BE2C (cell line): Measurements from ENCODE around the gene CPXM2.

Source experiments
- DNase-seq: peaks from one replicate; pipeline ENCODE4 v3.0.0-alpha.2; 2020
- H3K27me3 ChIP-seq: fragments of 250-450 bp; sonication (Bioruptor Pico); 2 replicates; pipeline ENCODE4 v1.5.1; 2020; ENCODE audit warnings: mild to moderate bottlenecking
- H3K36me3 ChIP-seq: fragments of 250-450 bp; sonication (Bioruptor Pico); 2 replicates; pipeline ENCODE4 v1.5.1; 2020; ENCODE audit warnings: mild to moderate bottlenecking
- H3K4me1 ChIP-seq: fragments of 250-450 bp; sonication (Bioruptor Pico); 2 replicates; pipeline ENCODE4 v1.5.1; 2020
- H3K4me3 ChIP-seq: 2 replicates; pipeline ENCODE4 v1.5.1; 2011; ENCODE audit warnings: low read depth, low read length
- H3K9me3 ChIP-seq: fragments of 250-450 bp; sonication (Bioruptor Pico); 2 replicates; pipeline ENCODE4 v1.5.1; 2020
- TF ChIP-seq, protein P1 (sequence below): IDR thresholded peaks from 2 replicates; pipeline ENCODE4 v1.5.1; 2012; ENCODE audit warnings: mild to moderate bottlenecking, low read depth, low read length

CPXM2 gene

DNA sequence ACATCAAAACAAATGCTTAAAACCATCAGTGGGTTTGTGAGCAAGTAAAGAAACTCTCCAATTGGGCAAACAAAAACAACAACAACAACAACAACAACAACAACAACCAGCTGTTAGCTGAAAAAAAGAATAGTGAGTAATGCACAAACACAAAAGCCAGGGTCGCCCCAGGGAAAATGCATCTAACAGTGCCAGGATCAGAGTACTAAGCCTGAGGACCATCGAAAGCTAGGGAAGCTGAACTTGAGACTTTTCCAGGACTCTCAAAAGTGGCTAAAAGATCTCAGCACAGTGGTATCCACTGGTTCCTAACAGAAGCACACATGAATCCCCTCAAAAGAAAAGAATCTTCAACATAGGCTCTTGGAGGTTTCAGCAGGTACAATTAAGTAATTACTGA is 83.3 kb downstream of the CPXM2 start:
- Histone ChIP-seq H3K27me3 (no peaks in the 10 kb centered on the region), H3K9me3 (no peaks in the 10 kb centered on the region), H3K4me3 (no peak overlapping the region), H3K4me1 (no peaks in the 10 kb centered on the region), H3K36me3 (no peaks in the 10 kb centered on the region)
- DNase-seq: no peak
- TF ChIP-seq, protein P1, sequence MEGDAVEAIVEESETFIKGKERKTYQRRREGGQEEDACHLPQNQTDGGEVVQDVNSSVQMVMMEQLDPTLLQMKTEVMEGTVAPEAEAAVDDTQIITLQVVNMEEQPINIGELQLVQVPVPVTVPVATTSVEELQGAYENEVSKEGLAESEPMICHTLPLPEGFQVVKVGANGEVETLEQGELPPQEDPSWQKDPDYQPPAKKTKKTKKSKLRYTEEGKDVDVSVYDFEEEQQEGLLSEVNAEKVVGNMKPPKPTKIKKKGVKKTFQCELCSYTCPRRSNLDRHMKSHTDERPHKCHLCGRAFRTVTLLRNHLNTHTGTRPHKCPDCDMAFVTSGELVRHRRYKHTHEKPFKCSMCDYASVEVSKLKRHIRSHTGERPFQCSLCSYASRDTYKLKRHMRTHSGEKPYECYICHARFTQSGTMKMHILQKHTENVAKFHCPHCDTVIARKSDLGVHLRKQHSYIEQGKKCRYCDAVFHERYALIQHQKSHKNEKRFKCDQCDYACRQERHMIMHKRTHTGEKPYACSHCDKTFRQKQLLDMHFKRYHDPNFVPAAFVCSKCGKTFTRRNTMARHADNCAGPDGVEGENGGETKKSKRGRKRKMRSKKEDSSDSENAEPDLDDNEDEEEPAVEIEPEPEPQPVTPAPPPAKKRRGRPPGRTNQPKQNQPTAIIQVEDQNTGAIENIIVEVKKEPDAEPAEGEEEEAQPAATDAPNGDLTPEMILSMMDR: no peak

DNA sequence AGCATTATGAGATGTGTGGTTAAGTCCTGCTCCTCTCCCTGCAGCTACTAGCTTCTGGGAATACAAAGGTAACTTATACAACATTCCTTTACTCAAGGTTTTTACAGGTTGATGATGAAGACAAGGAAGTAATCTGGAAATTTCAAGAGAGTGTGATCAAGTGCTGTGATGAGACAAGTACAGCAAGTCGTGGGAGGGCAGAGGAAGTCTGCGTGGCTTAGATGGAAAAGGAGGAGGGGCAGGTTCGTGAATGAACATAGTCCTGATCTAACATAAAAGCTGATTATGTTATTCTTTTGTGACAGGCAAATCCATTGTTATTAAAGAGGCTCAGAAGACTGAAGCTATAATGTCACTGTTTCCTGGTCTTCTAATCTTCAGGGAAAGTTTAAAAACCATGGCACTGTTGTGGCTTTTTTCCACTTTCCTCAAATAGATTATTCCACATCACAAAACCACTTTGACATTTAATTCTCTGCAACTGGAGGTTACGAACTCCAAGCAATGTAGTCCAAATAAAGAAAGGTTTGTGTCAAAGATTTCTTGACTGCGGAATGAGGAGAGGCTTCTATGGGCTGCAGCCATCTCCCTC is 84.1 kb downstream of the CPXM2 start:
- no peaks in the 10 kb centered on the region for H3K27me3 ChIP-seq
- no peak for DNase-seq
- no peak overlapping the region for H3K4me3 ChIP-seq
- no peaks in the 10 kb centered on the region for H3K4me1 ChIP-seq
- TF ChIP-seq, protein P1: no peak
- H3K36me3 ChIP-seq: no peaks in the 10 kb centered on the region
- H3K9me3 ChIP-seq: no peaks in the 10 kb centered on the region

DNA sequence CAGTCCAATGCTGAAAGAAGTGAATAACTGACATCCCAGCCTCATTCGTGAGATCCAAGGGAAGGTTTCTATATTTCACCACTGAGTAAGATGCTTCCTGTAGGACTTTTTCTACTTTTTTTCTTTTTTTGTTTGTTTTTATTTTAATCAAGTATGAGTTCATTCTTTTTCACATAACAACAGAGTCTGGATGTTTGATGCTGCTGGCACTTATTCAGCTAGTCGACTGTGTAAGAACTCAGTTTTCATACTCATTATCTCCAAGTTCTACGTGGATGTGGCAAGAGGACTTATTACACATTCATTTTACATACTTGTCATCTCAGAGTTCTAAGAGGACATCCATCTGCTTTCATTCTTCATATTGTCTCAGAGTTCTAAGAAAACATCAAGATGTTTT is 86.9 kb downstream of the CPXM2 start:
- Histone ChIP-seq H3K9me3 (no peaks in the 10 kb centered on the region), H3K36me3 (no peaks in the 10 kb centered on the region), H3K4me3 (no peak overlapping the region), H3K27me3 (no peaks in the 10 kb centered on the region), H3K4me1 (no peaks in the 10 kb centered on the region)
- no peak for DNase-seq
- TF ChIP-seq, protein P1: no peak

DNA sequence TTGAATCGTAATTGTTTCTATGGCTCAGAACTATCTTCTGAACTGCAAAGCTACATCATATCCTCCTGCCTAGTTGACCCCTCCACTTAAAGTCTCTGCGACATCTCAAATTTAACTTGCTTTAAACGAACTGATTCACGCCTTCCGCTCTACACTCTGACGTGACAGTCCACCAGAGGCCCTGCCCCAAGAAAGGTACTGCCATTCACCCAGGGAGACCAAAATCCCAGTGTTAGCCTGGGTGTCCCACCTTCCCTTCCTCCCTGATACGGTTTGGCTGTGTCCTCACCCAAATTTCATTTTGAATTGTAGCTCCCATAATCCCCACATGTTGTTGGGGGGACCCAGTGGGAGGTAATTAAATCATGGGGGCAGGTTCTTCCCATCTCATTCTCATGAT is 90.8 kb downstream of the CPXM2 start:
- DNase-seq: no peak
- Histone ChIP-seq H3K4me3 (no peak overlapping the region), H3K9me3 (no peaks in the 10 kb centered on the region), H3K27me3 (no peaks in the 10 kb centered on the region), H3K4me1 (no peaks in the 10 kb centered on the region), H3K36me3 (no peaks in the 10 kb centered on the region)
- TF ChIP-seq, protein P1: no peak

DNA sequence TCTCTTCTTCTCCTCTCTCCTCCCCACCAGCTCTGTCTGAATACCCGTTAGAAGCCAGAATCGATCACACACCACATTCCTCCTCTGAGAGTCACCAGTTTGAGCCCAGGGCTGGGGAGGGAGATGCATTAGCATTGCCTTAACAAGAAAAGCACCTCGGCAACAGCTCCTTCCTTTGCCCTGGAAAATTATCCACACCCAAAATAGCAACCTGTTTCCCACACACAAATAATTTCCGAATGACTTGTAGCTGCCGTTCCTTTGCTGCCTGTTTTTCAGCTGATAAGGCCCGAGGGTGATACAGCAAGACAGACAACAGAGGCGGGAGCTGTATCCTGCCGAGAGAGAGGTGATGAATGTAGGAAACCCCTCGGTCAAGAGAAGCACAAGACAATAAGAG is 91.3 kb downstream of the CPXM2 start:
- Histone ChIP-seq H3K27me3 (no peaks in the 10 kb centered on the region), H3K36me3 (no peaks in the 10 kb centered on the region), H3K9me3 (no peaks in the 10 kb centered on the region), H3K4me3 (no peak overlapping the region), H3K4me1 (no peaks in the 10 kb centered on the region)
- no peak for DNase-seq
- TF ChIP-seq, protein P1: no peak

DNA sequence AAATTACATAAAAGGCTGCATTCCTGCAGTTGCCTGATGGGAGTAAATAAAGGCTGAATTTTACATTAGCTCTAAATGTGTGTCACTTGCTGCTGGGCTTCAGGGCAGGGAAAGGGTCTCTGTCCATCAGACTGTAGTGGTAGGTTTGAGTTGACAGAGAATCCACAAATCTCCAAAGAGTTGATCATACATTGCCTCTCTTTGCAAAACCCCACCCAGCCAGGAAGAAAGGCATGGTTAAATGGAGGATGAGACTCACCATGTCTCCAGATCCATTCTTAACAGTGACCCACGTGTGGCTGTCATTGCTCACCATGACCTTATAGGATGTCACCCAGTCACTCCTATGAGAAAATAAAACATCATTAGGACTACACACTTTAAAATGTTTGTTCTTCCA is 92.8 kb downstream of the CPXM2 start:
- Histone ChIP-seq H3K36me3 (no peaks in the 10 kb centered on the region), H3K4me1 (no peaks in the 10 kb centered on the region), H3K9me3 (no peaks in the 10 kb centered on the region), H3K27me3 (no peaks in the 10 kb centered on the region), H3K4me3 (no peak overlapping the region)
- no peak for DNase-seq
- TF ChIP-seq, protein P1: no peak
